Measurements from ENCODE around the gene LGALS3.
A peak's percentile ranks its signal among the peaks of the same experiment; 100 is the strongest.

The LGALS3 gene

DNA sequence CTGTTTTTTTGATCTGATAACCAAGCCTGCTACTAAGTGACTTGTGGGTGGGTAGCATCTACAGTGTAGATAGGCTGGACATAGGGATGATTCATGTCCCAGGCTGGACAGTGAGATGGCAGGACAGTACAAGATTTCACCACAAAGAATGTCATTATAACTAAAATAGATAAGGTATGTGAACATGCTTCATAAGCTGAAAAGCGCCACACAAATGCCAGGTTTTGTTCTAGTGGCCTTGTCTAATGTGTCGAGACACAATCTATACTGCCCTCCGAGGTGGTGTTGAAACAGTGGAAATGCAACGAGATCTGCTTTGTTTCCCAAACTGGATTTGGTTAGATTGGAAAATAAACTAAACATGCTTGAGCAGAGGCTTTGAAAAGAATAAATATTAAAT lies 4.4 kb downstream of the LGALS3 start:
- no peak for DNase-seq

DNA sequence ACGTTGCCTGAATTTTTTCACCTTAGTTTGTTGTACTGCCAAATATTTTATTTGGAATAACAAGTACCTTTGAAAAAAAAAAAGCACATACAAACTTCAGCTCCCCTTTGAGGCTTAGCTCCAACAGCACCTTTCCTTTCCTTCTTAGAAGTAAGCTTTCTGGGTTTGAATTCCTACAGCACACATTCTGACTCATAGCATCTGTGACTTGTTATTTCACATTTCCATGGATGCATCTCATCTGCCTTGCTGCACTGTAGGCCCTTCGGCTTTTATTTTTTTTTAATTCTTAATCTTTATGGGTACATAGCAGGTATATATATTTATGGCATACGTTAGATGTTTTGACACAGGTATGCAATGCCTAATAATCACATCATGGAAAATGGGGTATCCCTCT lies 7.2 kb downstream of the LGALS3 start:
- no peak for DNase-seq

DNA sequence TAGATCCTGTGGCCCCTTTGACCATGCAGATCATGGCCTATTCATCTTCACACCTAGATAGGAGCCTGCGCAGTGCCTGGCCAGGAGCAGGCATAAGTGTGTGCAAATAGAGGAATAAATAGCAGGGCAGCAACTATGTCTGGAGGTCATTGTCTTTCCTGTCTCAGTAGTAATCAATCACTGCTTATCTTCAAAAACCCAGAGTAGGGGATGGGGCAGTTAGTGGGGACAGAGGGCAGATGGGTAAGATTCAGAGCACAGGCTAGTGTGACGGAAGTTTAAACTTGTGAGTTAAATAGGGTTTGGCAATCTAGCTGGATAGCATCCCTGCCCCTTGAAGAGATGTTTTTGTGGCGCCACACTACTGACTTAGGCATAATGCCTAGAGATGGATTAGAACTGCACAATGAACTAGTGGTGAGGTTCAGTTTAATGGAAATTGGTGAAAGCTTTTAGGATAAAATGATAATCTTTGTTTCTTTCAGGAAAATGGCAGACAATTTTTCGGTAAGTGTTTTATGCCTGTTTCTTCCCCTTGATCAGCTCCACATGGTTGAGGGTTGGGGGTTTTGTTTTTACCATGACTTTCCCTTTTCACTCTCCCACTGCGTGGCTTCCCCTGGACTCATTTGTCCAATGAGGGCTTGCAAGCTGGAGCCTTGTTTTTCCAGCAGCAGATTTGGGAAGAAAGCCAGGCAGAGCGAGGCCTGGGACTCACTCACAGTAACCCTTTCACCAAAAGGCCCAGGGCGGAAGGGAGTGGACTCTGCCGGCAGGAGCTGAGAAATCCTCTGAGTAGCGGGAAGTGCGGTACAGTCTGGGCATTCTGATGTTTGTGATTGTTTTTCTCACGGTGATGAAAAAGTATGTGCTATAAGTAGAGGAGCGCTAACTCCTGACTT lies 8.1 kb downstream of the LGALS3 start:
- DNase-seq = no peak

DNA sequence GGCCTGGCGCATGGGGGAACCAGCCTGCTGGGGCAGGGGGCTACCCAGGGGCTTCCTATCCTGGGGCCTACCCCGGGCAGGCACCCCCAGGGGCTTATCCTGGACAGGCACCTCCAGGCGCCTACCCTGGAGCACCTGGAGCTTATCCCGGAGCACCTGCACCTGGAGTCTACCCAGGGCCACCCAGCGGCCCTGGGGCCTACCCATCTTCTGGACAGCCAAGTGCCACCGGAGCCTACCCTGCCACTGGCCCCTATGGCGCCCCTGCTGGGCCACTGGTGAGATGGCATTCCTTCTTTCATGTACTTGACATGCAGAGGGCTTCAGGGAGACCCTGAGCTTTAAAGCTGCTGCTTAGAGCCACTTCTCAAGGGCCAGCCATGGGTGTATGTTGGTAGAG lies 9.0 kb downstream of the LGALS3 start:
- no peak for DNase-seq

DNA sequence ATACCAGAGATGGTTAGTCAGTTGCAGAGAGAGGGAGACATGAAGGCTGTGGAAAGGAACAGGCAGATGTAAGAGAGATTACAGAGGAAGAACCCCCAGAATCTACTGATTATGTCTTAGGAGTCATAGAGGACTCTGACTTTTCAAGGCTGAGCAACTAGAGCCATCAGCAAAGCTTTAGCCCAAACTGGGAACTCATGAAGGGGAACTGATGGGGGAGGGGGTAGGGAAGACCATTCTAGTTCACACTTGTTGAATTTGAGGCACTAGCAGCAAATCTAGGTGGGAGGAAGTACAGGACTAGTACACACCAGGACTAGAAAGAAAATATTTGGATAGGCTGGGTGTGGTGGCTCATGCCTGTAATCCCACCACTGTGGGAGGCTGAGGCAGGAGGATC lies 10.1 kb downstream of the LGALS3 start:
- DNase-seq = no peak

DNA sequence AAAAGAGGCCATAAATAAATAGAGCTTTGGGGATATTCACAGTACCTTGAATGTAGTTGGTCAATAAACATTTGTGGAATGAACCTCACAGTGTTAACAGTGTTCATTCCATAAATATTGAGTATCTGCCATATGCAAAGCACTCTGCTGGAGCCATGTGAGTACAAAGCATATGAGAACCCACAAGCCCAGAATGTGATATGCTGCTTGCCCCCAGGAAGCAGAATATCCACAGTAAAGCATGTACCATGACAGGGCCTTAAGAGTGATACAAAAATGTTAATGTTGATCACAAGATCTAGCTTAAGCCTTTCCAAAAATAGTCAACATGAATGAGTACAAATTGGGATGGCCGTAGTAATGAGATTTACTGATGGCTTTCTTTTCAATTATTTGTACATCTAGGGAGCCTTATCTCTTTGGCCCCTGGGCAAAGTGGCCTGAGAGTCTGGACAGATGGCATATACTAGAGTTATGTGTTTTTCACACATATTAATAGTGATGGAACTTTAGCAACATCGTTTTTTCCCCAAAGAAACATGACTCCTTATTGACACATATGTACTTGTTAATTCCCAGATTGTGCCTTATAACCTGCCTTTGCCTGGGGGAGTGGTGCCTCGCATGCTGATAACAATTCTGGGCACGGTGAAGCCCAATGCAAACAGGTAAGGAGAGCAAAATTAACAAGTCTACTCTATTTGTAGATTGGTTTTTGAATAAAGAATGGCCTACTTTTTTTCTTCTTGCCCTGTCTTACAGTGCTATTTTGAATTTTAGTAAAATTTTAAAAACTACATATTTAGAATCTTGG lies 10.9 kb downstream of the LGALS3 start:
- no peak for DNase-seq

DNA sequence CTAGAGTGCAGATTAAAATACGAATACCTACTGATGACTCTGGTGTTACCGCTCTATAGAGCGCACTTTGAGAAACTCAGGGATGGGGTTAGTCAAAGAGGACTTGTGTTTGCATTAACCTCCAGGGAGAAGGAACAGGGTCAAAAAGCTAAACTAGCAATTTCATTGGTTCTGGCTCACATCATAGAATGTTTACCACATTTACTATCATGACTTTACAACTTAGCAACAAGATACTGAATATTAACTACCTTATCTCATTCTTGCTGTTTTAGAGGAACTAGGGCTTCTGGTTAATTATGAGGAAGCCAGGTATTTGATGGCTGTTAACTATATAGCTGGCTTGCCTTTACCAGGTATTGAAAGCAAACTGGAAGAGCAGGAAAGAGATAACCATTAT lies 12.8 kb downstream of the LGALS3 start:
- no peak for DNase-seq

DNA sequence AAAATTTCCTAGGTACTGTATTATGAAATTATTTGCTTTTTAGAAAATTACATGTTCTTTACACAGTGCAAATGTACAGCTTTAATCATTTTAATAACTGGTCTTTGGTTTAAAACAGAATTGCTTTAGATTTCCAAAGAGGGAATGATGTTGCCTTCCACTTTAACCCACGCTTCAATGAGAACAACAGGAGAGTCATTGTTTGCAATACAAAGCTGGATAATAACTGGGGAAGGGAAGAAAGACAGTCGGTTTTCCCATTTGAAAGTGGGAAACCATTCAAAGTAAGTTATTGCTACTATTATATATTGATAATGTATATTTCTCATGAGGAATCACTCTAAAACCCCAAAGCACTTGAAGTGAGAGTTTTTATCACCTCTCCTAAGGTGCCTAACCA lies 13.4 kb downstream of the LGALS3 start:
- DNase-seq = peak; percentile 13 to 29

DNA sequence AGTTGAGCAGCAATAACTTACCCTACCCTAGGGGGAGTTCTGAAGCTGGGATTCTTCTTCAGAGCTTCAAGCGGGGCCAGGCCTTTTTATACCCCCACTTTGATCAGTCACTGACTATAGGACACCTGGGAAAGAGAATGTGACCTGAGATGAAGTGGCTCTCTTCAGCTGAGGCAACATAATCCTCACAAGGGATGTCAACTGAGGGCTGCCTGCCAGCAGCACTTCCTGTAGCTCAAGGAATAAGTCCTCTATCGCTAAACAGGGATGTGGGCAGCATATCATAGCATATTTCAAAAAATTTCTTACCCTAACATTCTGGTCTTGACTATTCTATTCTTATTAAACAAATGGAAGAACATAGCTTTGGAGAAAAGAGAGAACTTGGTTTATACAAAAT lies 17.4 kb downstream of the LGALS3 start:
- DNase-seq = no peak

DNA sequence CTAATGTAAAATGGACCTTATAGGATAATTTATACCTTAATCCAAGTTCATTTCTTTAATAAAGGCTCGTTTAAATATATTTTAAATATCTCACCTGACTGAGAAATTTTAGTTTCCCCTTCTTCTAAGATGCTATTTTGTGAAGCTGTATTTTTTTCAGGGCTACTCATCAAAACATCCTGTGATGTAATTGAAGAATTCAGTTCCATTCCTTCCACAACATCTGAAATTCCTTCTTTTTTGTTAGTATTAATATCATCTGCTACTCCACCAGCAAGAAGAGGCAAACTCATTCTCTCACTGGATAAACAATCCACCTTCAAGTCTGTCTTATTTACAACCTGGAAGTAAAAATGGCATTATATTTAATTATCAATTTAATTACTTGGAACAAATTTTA lies 22.5 kb downstream of the LGALS3 start:
- no peak for DNase-seq

DNA sequence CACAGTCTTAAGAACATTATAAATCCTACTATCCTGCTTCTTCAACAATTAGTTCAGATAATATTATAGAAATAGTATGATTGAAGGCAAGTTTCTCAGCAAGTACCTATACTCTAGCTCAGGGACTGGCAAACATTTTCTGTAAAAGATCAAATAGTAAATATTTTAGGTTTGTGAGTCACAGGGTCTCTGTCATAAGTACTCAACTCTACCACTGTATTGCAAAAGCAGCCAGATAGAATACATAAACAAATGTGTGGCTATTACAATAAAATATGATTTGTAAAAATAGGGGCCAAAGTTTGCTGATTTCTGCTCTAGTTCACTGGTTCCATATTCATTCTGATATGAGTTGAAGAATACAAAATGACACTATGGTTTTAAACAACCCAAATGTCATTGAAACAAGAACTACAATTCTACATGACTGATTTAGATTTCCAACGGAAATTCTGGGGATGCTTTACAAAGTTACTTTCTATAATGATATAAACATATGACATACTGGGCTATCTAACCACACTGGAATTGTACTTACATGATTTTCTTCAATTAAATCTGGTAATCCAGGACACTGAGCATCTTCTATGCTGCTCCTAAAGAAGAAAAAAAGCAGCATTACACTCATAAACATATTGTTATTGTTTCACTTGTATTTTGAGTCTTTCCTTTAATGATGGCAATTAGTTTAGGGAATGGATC lies 23.2 kb downstream of the LGALS3 start:
- DNase-seq = no peak

DNA sequence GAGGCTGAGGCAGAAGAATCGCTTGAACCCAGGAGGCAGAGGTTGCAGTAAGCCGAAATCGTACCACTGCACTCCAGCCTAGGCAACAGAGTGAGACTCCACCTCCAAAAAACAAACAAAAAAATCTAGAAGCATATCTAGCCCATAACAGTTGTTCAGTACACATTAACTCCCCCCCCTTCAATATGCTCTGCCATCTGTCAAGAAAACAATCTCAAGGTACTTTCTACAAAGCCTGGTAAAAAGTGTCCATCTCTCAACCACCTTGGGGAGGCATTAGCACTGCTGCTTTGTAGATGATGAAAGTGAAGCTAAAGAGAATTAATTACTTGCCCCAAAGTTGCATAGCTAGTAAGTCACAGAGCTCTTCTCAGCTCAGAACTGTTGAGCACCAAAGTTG lies 24.9 kb downstream of the LGALS3 start:
- no peak for DNase-seq

DNA sequence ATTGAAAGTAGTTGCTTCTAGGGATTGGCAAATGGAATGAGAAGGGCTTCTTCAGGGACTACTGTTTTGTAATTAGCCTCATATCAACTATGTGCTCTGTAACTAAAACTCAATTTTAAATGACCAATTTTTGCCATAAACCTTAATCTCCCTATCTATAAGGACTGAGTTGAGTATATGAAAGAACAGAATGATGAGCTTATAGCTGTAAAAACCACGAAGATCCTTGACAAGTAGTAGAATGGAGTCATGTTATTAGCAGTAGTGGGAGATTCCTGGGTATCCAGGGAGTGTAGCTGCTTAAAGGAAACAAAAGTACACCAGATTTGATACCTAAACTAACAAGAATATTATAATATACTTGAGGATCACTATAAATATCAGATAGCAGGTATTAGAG lies 28.0 kb downstream of the LGALS3 start:
- DNase-seq = no peak

DNA sequence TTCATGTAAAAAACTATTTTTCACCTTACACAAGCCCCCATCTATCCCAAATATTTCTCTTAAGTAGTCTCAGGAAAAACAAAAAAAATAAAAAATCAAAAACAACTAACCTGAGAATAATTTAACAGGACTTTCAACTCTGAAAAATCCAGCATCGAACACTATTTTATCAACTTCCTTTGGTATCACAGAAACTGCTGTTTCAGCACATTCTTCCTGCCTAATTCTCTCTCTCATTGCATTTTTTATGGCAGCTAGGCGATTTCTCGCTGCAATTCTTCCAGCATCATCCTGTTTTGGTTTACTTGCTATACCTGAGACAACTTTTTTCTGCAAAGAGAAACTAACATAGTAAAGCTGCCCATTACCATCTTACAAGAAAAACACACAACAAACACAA lies 29.4 kb downstream of the LGALS3 start:
- DNase-seq = no peak

DNA sequence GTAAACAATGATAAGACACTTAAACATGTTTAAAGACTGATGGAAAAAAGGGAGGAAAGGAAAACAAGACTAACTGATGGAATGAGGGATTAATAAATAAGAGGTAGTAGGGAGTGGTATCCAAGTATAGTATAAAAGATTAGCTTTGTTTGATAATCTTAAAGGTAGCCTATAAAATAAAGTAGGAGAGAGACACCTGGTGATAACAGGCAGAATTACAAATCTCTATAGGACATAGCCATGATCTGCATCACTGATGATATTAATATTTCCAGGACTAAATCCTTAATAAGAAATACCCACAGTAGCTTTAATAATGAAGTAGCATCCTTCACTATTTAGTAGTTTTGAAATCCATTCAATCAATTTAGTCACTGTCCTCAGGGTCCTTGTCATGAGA lies 31.9 kb downstream of the LGALS3 start:
- no peak for DNase-seq

DNA sequence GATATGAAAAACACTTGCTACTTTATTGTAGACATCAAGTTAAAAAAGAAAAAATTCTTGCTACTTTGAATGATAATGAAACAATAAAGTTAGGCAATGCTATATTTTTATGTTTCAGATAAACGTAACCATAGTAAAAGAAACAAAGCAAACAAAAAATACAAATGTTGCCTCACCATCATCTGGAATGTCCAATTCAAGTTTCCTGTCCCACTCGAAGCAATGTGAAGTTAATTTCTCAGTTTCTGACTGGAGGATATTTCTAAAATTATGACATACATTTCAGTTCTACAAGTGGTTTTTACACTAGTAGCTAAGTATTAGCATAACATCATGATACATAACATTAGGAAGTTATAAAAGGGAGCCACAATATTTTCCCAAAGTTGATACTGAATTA lies 41.5 kb downstream of the LGALS3 start:
- DNase-seq = no peak

DNA sequence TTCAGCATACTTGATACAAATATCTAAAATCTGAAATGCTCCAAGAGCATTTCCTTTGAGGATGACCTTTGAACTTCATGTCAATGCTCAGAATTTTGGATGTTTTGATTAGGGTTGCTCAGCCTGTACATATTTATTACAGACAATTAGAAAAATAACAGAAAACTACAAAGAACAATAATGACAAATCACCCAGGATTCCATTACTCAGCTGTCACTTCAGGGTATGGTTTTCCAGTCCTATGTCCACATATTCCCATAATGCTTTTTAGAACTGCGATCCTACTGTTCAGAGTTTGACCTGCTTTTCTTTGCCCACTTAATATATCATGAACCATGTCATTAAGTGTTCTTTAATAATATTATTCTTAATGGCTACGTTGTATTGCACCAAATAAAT lies 51.0 kb downstream of the LGALS3 start:
- DNase-seq = no peak

DNA sequence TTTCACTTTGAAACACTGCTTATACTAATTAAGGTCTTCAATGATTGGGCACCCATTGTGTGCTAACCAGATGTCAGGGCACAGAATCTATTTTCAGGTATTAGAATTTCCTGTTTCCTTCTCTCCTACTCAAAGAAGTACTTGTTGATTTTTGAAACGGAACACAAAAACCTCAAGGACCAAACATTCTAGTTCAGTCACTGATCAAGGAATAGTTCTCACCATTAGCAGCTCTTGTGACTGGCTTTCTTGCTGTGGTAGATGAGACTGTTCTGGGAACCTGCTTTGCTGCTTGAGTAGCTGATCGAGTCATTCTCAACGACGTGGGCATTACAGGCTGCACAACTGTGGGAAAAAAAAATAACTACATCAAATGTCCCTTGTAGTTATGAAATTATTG lies 51.4 kb downstream of the LGALS3 start:
- DNase-seq = no peak

DNA sequence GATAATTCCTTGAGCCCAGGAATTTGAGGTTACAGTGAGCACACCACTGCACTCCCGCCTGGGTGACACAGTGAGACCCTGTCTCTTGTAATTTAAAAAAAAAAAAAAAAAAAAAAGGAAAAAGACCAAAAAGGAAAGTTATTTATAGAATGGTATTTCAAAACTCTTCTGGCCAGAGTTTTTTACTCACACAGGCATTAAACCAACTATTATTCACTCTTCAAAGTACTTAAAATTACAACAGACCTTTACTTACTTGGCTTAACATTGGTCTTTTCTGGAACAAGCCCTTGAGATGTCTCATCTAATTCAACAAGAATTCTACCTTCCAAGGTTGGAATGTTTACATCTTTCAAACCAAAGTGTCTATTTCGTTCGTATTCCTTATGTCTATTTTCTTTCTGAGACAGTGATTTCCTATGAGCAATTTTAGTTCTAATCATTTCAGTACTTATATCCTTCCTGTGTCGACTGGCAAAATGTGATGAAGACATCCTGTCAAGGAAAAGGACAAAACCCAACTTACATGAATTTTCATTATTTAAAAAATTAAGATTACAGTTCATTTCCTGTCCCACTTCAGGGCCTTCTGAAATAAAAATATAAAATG lies 59.7 kb downstream of the LGALS3 start:
- no peak for DNase-seq

DNA sequence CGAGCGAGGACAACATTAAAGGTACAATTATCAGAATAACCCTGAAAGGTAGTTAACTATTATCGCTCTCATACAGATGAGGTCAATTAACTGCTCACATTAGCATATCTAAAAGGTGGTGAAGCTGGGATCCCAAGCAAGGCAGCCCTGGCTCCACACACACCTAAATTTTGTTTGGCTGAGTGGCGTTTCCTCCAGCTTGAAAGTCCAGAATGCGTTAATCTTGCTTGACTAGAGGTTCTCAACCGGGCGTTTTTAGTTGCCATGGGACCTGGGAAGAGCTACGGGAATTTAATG lies 61.8 kb downstream of the LGALS3 start:
- no peak for DNase-seq

DNA sequence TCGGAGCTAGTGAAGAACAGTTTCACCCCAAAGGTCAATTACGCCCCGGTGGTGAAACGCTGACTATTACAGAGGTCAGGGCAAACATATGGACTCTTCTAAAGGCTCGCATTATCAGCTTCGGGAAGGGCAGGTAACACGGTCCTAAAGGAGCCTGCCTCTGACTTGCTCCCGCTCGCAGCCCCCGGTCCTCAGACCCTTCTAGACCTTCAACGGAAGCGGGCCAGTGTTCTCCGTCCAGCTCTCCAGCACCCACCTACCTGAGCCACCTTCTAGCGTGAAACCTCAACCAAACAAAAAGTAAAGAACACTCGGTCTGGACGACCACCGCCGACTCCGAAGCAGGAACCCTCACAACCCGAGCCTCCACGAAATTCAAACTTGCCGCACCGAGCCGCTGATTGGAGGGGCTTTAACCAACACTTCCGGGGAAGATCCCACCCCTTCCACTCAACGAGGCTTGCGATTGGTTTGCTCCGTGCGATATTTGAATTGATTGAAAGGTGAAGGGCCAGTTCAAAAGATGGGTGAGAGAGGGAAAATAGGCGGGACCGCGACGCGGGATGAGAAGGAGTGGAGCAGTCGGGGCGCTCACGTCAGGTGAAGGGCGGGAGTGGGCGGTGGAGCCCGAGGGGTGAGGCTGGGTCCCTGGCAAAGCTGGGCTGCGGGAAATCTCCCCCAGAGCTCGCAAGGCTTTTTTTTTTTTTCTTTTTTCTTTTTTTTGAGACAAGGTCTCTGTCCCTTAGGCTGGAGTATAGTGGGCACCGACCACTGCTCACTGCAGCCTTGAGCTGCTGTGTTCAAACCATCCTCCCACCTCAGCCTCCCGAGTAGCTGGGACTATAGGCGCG lies 62.4 kb downstream of the LGALS3 start, which contains the start of gene DLGAP5:
Gene DLGAP5 (minus strand): TSS at position 383 of the 851 bp plus-strand sequence. CDS start 2,406 bp downstream, outside the sequence.
- DNase-seq = peak; percentile 96 to 97

DNA sequence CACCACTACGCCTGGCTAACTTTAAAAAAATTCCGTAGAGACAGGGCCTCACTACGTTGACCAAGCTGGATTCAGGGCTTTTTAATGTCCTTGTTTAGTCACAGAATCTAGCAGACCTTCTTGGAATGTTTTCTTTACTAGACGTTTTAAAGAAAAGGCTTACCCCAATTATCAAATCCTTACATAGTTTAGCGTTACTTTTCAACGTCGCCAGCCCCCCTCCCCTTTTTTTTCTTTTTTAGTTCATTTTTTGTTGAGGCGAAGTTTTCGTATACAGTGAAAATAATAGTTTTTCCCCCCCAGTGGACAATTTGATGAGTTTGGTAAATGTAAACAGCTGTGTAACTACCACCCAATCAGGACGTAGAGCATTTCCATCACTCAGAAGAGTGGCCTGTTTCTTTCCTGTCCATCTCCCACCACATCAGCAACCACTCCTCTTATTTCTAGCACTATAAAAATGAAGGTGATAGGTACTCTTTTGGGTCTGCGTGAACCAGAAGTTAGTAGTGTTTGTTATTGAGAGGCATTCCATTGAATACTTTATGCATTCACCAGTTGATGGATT lies 63.1 kb downstream of the LGALS3 start:
- no peak for DNase-seq
